Tibial nerve (tissue), 4 donors: ENCODE measurements around the gene SPOCK3.

Experiments
- CTCF ChIP-seq, 5 experiments: fragments of 200-600 bp in 3 of 5; fragments of 450-650 bp in 2 of 5; sonication (generic) in 3 of 5; IDR thresholded peaks; one replicate each; pipeline ENCODE4 v1.5.1; 2016 to 2019; ENCODE audit warnings: antibody characterized with exemption in 5 of 5, mild to moderate bottlenecking in 3 of 5, moderate library complexity in 2 of 5
- EP300 ChIP-seq, 2 donors: sonication (generic); formaldehyde crosslinking; IDR thresholded peaks; one replicate each; pipeline ENCODE4 v1.6.1; 2017; ENCODE audit warnings: antibody characterized with exemption in 2 of 2, mild to moderate bottlenecking in 1 of 2
- POLR2A ChIP-seq, 2 donors: fragments of 450-650 bp; IDR thresholded peaks; one replicate each; pipeline ENCODE4 v1.6.1; 2017; ENCODE audit warnings: antibody characterized with exemption in 2 of 2, mild to moderate bottlenecking in 2 of 2, moderate library complexity in 2 of 2

DNA sequence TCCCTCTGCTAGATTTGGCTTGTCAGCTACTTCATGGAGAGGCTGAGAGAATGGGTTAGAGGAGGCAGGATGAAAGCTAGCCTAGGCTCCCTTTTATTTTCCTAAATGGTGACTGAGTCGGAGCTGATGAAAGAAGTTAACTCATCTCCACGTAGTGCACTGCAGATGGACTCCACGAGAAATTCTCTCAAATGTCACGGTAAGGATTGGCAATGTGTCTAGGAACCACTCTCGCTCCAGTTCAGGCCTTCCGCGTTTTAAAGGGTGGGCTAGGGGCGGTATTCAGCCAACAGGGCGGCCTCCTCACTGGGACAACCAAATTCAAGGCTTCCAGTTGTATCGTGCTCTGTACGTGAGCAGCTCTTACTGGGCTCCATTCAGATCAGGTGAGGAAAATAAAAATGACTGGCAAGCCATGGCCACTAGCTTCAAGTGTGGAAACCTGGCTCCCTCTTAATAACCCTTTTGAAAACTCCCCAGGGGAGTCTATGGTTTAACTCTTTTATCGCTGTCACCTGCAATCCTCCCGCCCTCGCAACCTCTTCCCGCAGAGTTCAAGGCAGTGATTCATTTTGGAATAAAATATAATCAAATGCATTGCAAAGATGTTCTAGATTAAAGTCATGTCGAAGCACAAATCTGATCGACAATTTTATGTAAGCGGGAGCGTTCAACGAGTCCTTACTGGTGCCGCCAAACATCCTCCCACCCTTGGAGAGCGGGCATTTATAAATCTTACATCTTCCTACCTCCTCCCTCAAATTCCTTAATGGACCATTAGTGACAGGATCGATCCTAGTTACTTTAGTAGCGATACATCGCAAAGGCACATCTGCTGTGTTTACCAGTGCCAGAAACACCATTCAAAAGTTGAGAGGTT is 1.2 kb downstream of the SPOCK3 start:
- no peak for TF ChIP-seq CTCF (IDR thresholded peaks at IDR 0.05)
- no peak for TF ChIP-seq POLR2A (IDR thresholded peaks at IDR 0.05)
- no peak for TF ChIP-seq EP300 (IDR thresholded peaks at IDR 0.05)
